HepG2 (cell line): ENCODE results near the gene PLXND1. TPM values are rescaled to one million over a fixed set of nuclear protein-coding genes. Genes with fewer than 3 reads are reported as not detected.
A peak's percentile ranks its signal among the peaks of the same experiment; 100 is the strongest.

Experiments used
- ATF7 ChIP-seq, 2 experiments: fragments of 450-650 bp in 1 of 2; sonication (generic) in 1 of 2; formaldehyde crosslinking in 1 of 2; IDR thresholded peaks; 2 replicates each; pipeline versions ENCODE4 v1.4.0 to v1.6.1; 2016 to 2020; ENCODE audit warnings: antibody characterized with exemption in 1 of 2, mild to moderate bottlenecking in 1 of 2, missing genetic modification reagents in 1 of 2
- E2F2 ChIP-seq: sonication (generic); formaldehyde crosslinking; IDR thresholded peaks from 2 replicates; pipeline ENCODE4 v1.4.0; 2020; ENCODE audit warnings: missing genetic modification reagents, borderline replicate concordance
- KLF6 ChIP-seq: IDR thresholded peaks from 2 replicates; pipeline ENCODE4 v1.8.0; 2016; ENCODE audit warnings: missing biosample characterization, missing genetic modification reagents
- MATR3 ChIP-seq: sonication (generic); formaldehyde crosslinking; IDR thresholded peaks from 2 replicates; pipeline ENCODE4 v1.4.0; 2020; ENCODE audit warnings: missing genetic modification reagents
- MEF2D ChIP-seq: sonication (generic); formaldehyde crosslinking; IDR thresholded peaks from 2 replicates; pipeline ENCODE4 v1.5.1; 2020; ENCODE audit warnings: mild to moderate bottlenecking, missing genetic modification reagents
- MIER3 ChIP-seq: IDR thresholded peaks from 2 replicates; pipeline ENCODE4 v1.6.1; 2016; ENCODE audit warnings: missing compliant biosample characterization, borderline replicate concordance
- MXI1 ChIP-seq: IDR thresholded peaks from 3 replicates; pipeline ENCODE4 v1.6.1; 2012; ENCODE audit warnings: low read depth, low read length, inconsistent platforms, borderline replicate concordance
- SOX13 ChIP-seq, 3 experiments: fragments of 450-650 bp in 1 of 3; sonication (generic) in 1 of 3; formaldehyde crosslinking in 1 of 3; IDR thresholded peaks in 2 of 3; conservative IDR thresholded peaks in 1 of 3; 2 replicates each; pipeline versions ENCODE4 v1.5.0 to v1.6.1; 2016 to 2020; ENCODE audit warnings: antibody characterized with exemption in 1 of 3, mild to moderate bottlenecking in 1 of 3, missing compliant biosample characterization in 1 of 3, missing genetic modification reagents in 1 of 3, moderate library complexity in 1 of 3
- SP4 ChIP-seq: sonication (generic); formaldehyde crosslinking; IDR thresholded peaks from 2 replicates; pipeline ENCODE4 v1.8.1; 2023; ENCODE audit warnings: mild to moderate bottlenecking, missing genetic modification reagents
- THRA ChIP-seq: sonication (generic); formaldehyde crosslinking; IDR thresholded peaks from 2 replicates; pipeline ENCODE4 v1.4.0; 2020; ENCODE audit warnings: missing genetic modification reagents, borderline replicate concordance
- ZBTB21 ChIP-seq: sonication (generic); formaldehyde crosslinking; IDR thresholded peaks from 2 replicates; pipeline ENCODE4 v1.4.0; 2020; ENCODE audit warnings: missing genetic modification reagents
- ZFP37 ChIP-seq: sonication (generic); formaldehyde crosslinking; IDR thresholded peaks from 2 replicates; pipeline ENCODE4 v1.4.0; 2020; ENCODE audit warnings: missing genetic modification reagents, borderline replicate concordance
- ZNF101 ChIP-seq: sonication (generic); formaldehyde crosslinking; IDR thresholded peaks from 2 replicates; pipeline ENCODE4 v1.4.0; 2020; ENCODE audit warnings: mild to moderate bottlenecking, low read depth, missing genetic modification reagents, borderline replicate concordance
- ZNF207 ChIP-seq: fragments of 450-650 bp; IDR thresholded peaks from 2 replicates; pipeline ENCODE4 v1.6.1; 2016; ENCODE audit warnings: antibody characterized with exemption, borderline replicate concordance
- ZNF550 ChIP-seq: sonication (generic); formaldehyde crosslinking; IDR thresholded peaks from 2 replicates; pipeline ENCODE4 v1.4.0; 2020; ENCODE audit warnings: mild to moderate bottlenecking, missing genetic modification reagents, borderline replicate concordance
- ZNF891 ChIP-seq: sonication (generic); formaldehyde crosslinking; IDR thresholded peaks from 2 replicates; pipeline ENCODE4 v1.5.0; 2020; ENCODE audit warnings: mild to moderate bottlenecking, missing genetic modification reagents
- polyA plus RNA-seq, 8 experiments: library from polyadenylated mRNA; depleted of rRNA in 3 of 8; stranded (reverse) in 7 of 8; unstranded in 1 of 8; fragments of >200 nt; fragmentation: Illumina TruSeq in 4 of 8; extraction: Trizol in 4 of 8; gene quantifications; 2 replicates each; pipeline versions ENCODE4 v1.2.1 to v1.2.3, GENCODE V29; 2011 to 2016; ENCODE audit warnings: low read depth in 4 of 8, missing spikeins in 1 of 8, mixed read lengths in 1 of 8; ENCODE audit not compliant: insufficient read depth in 1 of 8
- total RNA-seq, 5 experiments: library from RNA; depleted of rRNA; stranded (reverse); fragments of >200 nt; fragmentation: Illumina TruSeq; extraction: Trizol; gene quantifications; 2 replicates each; pipeline ENCODE4 v1.2.3, GENCODE V29; 2016; ENCODE audit warnings: low read depth in 1 of 5
- TF ChIP-seq, protein P1 (sequence below), 2 experiments: sonication (generic) in 1 of 2; formaldehyde crosslinking in 1 of 2; IDR thresholded peaks; 2 replicates each; pipeline versions ENCODE4 v1.6.1 to v1.9.0; 2014 to 2022; ENCODE audit warnings: antibody characterized with exemption in 1 of 2, borderline replicate concordance in 1 of 2, inconsistent platforms in 1 of 2, low read depth in 1 of 2, missing genetic modification reagents in 1 of 2

The PLXND1 gene
- total and polyA plus RNA-seq, 2 of the 13 experiments (the other 11 are each of a cell fraction or from before 2014, with no cell fraction given) = 15.9 to 42.0 TPM

- TF ChIP-seq, protein P1, sequence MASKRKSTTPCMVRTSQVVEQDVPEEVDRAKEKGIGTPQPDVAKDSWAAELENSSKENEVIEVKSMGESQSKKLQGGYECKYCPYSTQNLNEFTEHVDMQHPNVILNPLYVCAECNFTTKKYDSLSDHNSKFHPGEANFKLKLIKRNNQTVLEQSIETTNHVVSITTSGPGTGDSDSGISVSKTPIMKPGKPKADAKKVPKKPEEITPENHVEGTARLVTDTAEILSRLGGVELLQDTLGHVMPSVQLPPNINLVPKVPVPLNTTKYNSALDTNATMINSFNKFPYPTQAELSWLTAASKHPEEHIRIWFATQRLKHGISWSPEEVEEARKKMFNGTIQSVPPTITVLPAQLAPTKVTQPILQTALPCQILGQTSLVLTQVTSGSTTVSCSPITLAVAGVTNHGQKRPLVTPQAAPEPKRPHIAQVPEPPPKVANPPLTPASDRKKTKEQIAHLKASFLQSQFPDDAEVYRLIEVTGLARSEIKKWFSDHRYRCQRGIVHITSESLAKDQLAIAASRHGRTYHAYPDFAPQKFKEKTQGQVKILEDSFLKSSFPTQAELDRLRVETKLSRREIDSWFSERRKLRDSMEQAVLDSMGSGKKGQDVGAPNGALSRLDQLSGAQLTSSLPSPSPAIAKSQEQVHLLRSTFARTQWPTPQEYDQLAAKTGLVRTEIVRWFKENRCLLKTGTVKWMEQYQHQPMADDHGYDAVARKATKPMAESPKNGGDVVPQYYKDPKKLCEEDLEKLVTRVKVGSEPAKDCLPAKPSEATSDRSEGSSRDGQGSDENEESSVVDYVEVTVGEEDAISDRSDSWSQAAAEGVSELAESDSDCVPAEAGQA (IDR thresholded peaks at IDR 0.05; ENCODE audit: low read depth) = no peak
- TF ChIP-seq, protein P1 (CRISPR knock-in tag; IDR thresholded peaks at IDR 0.05; ENCODE audit: borderline replicate concordance) = no peak
- TF ChIP-seq KLF6 (CRISPR knock-in tag) = no peak
- no peak for TF ChIP-seq ZFP37 (CRISPR knock-in tag)
- TF ChIP-seq ATF7 (IDR thresholded peaks at IDR 0.05) = no peak
- no peak for TF ChIP-seq ATF7 (CRISPR knock-in tag; IDR thresholded peaks at IDR 0.05)
- no peak for TF ChIP-seq ZBTB21 (CRISPR knock-in tag)
- TF ChIP-seq MXI1 = peak; percentile 36; the same call in 1 of the 3 replicates
- TF ChIP-seq MIER3 (CRISPR knock-in tag) = 0 out of 2 replicates have a peak, but pooled peaks have one; percentile 27
- TF ChIP-seq ZNF101 (CRISPR knock-in tag) = no peak
- TF ChIP-seq THRA = no peak
- TF ChIP-seq SOX13 (IDR thresholded peaks at IDR 0.05) = no peak
- no peak; a peak in 1 of 4 replicates for TF ChIP-seq SOX13 (CRISPR knock-in tag; conservative IDR thresholded peaks at IDR 0.05 in 1 of 2, IDR thresholded peaks at IDR 0.05 in 1 of 2)
- TF ChIP-seq ZNF207 = no peak
- TF ChIP-seq E2F2 (CRISPR knock-in tag) = no peak
- no peak for TF ChIP-seq MATR3 (CRISPR knock-in tag)
- no peak for TF ChIP-seq ZNF891
- no peak for TF ChIP-seq SP4 (CRISPR knock-in tag)
- TF ChIP-seq MEF2D (CRISPR knock-in tag) = no peak
- TF ChIP-seq ZNF550 (CRISPR knock-in tag) = no peak
Measured at GRCh38 chr3:129576514-129577352, 29.7 kb downstream of the PLXND1 start (continued).
